Vagina (tissue), 2 donors: ENCODE results near the gene RLN1.

Source experiments
- CTCF ChIP-seq, 3 experiments: fragments of 450-650 bp in 2 of 3; fragments of 200-600 bp in 1 of 3; sonication (generic) in 1 of 3; IDR thresholded peaks; one replicate each; pipeline ENCODE4 v1.5.1; 2017 to 2019; ENCODE audit warnings: antibody characterized with exemption in 3 of 3, mild to moderate bottlenecking in 2 of 3, moderate library complexity in 2 of 3
- POLR2A ChIP-seq, 2 donors: fragments of 450-650 bp; IDR thresholded peaks; one replicate each; pipeline ENCODE4 v1.6.1; 2017; ENCODE audit warnings: antibody characterized with exemption in 2 of 2, mild to moderate bottlenecking in 2 of 2, moderate library complexity in 2 of 2
- POLR2AphosphoS5 ChIP-seq, 2 donors: sonication (generic); formaldehyde crosslinking; IDR thresholded peaks; one replicate each; pipeline ENCODE4 v1.9.0; 2017; ENCODE audit warnings: antibody characterized with exemption in 2 of 2, mild to moderate bottlenecking in 2 of 2, low read depth in 1 of 2; ENCODE audit not compliant: insufficient read depth in 1 of 2

DNA sequence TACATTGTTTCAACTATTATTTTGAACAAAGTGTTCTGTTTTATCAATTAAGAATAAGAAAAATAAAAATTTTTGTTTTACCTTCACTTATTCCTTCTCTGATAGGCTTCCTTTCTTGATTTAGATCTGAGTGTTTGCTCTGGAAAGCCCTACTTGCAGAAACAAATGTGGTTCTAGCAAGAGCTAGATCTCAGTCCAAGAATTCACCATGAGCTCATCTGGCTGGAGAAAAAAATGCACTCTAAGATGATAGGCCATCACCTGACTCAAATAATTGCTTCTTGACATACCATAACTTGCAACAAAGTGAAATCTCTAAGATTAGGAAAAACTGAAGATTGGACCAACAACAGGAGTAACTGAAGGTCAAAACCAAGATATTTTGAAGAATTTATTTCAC, 28.8 kb downstream of the RLN1 start:
- TF ChIP-seq CTCF (IDR thresholded peaks at IDR 0.05) (no peak), POLR2AphosphoS5 (IDR thresholded peaks at IDR 0.05; ENCODE audit: insufficient read depth in 1 of 2, low read depth in 1 of 2) (no peak), POLR2A (IDR thresholded peaks at IDR 0.05) (no peak)
